ENCODE measurements around the gene ABCC3. TPM values are rescaled to one million over a fixed set of nuclear protein-coding genes. Genes with fewer than 3 reads are reported as not detected.

ABCC3 gene
- total RNA-seq, 6 donors from 2014 or later: 34.2 to 268 (median 57.7) TPM

GRCh38 chr17:50613007-50613992 is 21.4 kb upstream of the ABCC3 start:
- H3K27me3 ChIP-seq: no peaks in the 10 kb centered on the region
- 37 to 57% methylated on average over 12 to 25 of the region's 26 CpGs for WGBS, 2 donors
- ATAC-seq (ENCODE audit: low FRiP score in 2 of 2) (no peak), DNase-seq (no peak)
- H3K9me3 ChIP-seq: no peaks in the 10 kb centered on the region
- no peak overlapping the region for H3K27ac ChIP-seq
- TF ChIP-seq POLR2AphosphoS5 (IDR thresholded peaks at IDR 0.05) (no peak), EP300 (IDR thresholded peaks at IDR 0.05) (no peak), CTCF (IDR thresholded peaks at IDR 0.05) (no peak), POLR2A (IDR thresholded peaks at IDR 0.05) (no peak)
- no peak overlapping the region for H3K4me3 ChIP-seq
- no peaks in the 10 kb centered on the region for H3K36me3 ChIP-seq
- peaks cover 0 to 8% (median 5%) of the 10 kb centered on the region in 4 donors for H3K4me1 ChIP-seq

DNA sequence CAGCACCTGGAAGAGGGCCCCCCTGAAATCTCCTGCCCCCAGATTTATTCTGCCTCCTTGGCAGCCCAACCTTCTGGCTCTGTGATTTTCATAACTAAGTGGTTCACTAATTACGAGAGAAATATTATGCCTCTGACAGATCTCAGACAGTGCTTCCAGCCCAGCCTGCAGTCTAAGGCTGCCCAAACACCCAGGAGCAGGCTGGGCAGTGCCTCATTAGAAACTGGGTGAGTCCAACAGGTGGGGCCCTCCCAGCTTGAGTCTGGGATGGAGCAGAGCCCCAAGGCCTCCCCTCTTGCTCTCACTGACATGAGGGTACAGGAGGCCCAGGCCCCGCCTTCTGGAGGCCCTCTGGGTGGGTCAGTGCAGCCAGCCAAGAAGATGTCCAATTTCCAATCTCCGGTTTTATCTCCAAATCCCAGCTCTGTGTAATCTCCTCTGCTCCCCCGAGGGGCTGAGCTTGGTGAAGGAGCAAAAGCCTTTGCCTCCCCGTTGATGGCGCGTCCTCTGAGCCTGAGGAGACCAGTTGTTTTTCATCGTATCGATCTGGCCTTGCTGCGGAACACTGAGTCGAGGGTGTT is 20.1 kb upstream of the ABCC3 start:
- WGBS, 2 donors: 71 to 72% methylated on average over 11 of the region's 11 CpGs
- no peak overlapping the region for H3K4me3 ChIP-seq

GRCh38 chr17:50615828-50616227 is 18.9 kb upstream of the ABCC3 start:
- H3K36me3 ChIP-seq: no peaks in the 10 kb centered on the region
- H3K27ac ChIP-seq: no peak overlapping the region
- no peak for DNase-seq
- no peak for TF ChIP-seq CTCF (IDR thresholded peaks at IDR 0.05)
- TF ChIP-seq EP300 (IDR thresholded peaks at IDR 0.05): no peak
- no peak for TF ChIP-seq POLR2A (IDR thresholded peaks at IDR 0.05)
- TF ChIP-seq POLR2AphosphoS5 (IDR thresholded peaks at IDR 0.05): no peak
- H3K9me3 ChIP-seq: no peaks in the 10 kb centered on the region
- ATAC-seq (ENCODE audit: low FRiP score in 2 of 2): no peak
- H3K4me3 ChIP-seq: no peak overlapping the region
- H3K27me3 ChIP-seq: no peaks in the 10 kb centered on the region
- H3K4me1 ChIP-seq: peaks cover 4 to 8% (median 8%) of the 10 kb centered on the region in 4 donors
- 80 to 87% methylated on average over 7 of the region's 7 CpGs for WGBS, 2 donors

More for the DNA sequence above, 20.1 kb upstream of the ABCC3 start:
- no peak for ATAC-seq (ENCODE audit: low FRiP score in 2 of 2)
- DNase-seq: no peak
- Histone ChIP-seq H3K4me1 (peaks cover 4 to 8% (median 7%) of the 10 kb centered on the region in 4 donors), H3K27me3 (no peaks in the 10 kb centered on the region), H3K27ac (no peak overlapping the region), H3K36me3 (no peaks in the 10 kb centered on the region), H3K9me3 (no peaks in the 10 kb centered on the region)
- TF ChIP-seq CTCF (IDR thresholded peaks at IDR 0.05): no peak
- TF ChIP-seq POLR2A (IDR thresholded peaks at IDR 0.05): no peak
- TF ChIP-seq POLR2AphosphoS5 (IDR thresholded peaks at IDR 0.05): no peak
- no peak for TF ChIP-seq EP300 (IDR thresholded peaks at IDR 0.05)

GRCh38 chr17:50618300-50618699 is 16.4 kb upstream of the ABCC3 start:
- Histone ChIP-seq H3K36me3 (no peaks in the 10 kb centered on the region), H3K27me3 (no peaks in the 10 kb centered on the region), H3K4me1 (peaks cover 4 to 11% (median 7%) of the 10 kb centered on the region in 4 donors), H3K4me3 (no peak overlapping the region), H3K27ac (no peak overlapping the region), H3K9me3 (no peaks in the 10 kb centered on the region)
- WGBS, 2 donors: 77 to 85% methylated on average over 4 of the region's 4 CpGs
- DNase-seq (no peak), ATAC-seq (ENCODE audit: low FRiP score in 2 of 2) (no peak)
- TF ChIP-seq POLR2AphosphoS5 (IDR thresholded peaks at IDR 0.05) (no peak), POLR2A (IDR thresholded peaks at IDR 0.05) (no peak), EP300 (IDR thresholded peaks at IDR 0.05) (no peak), CTCF (IDR thresholded peaks at IDR 0.05) (no peak)

Data from upper lobe of left lung (tissue), 6 donors.